GM19043 (cell line): ENCODE measurements around the gene CPLANE1.
A peak's percentile ranks its signal among the peaks of the same experiment; 100 is the strongest.
"Not testable (repeated sequence)": the region's sequence is repeated elsewhere in the genome, so short reads cannot be mapped to it uniquely, and the experiment has no call there.

Experiments used
- ATAC-seq: cut with Tn5 transposase; IDR thresholded peaks from one replicate; pipeline ENCODE4 v1.9.1; 2021; ENCODE audit warnings: low read depth; ENCODE audit not compliant: unreplicated experiment

CPLANE1 gene

GRCh38 chr5:37248970-37249814 lies at the start of gene CPLANE1:
CPLANE1 (minus strand) TSS chr5:37249376; CDS start chr5:37247698, 1,678 bp downstream.
- peak; percentile 73 for ATAC-seq

- ATAC-seq, result not testable (repeated sequence)
These were observed 47.1 kb upstream of the CPLANE1 start for GRCh38 chr5:37296313-37296712.

DNA sequence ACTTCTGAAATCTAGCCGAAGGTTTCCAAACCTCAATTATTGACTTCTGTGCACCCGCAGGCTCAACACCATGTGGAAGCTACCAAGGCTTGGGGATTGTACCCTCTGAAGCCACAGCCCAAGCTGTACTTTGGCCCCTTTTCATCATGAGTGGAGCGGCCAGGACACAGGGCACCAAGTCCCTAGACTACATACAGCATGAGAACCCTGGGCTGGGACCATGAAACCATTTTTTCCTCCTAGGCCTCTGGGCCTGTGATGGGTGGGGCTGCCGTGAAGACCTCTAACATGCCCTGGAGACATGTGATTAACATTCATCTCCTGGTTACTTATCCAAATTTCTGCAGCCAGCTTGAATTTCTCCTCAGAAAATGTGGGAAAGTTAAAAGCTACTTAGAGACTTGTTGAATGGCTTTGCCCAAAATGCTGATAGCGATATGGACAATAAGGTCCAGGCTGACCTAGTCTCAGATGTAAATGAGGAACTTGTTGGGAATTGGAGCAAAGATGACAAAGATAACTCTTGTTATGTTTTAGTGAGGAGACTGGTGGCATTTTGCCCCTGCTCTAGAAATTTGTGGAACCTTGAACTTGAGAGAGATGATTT lies 34.1 kb upstream of the CPLANE1 start:
- no peak for ATAC-seq

DNA sequence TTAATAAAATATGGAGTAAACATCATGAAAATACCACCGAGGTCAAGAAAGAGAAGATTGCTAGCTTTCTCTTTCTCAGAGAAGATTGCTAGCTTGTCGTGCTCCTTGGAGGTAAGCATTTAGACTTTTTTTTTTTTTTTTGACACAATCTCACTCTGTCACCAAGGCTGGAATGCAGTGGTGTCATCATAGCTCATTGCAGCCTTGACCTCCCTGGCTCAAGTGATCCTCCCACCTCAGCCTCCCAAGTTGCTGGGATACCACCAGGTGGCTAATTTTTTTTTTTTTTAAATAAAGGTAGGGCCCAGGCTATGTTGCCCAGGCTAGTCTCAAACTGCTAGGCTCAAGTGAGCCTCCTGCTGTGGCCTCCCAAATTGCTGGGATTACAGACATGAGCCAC lies 26.3 kb upstream of the CPLANE1 start:
- ATAC-seq, result no peak

GRCh38 chr5:37272511-37272910 lies 23.3 kb upstream of the CPLANE1 start:
- no peak for ATAC-seq

DNA sequence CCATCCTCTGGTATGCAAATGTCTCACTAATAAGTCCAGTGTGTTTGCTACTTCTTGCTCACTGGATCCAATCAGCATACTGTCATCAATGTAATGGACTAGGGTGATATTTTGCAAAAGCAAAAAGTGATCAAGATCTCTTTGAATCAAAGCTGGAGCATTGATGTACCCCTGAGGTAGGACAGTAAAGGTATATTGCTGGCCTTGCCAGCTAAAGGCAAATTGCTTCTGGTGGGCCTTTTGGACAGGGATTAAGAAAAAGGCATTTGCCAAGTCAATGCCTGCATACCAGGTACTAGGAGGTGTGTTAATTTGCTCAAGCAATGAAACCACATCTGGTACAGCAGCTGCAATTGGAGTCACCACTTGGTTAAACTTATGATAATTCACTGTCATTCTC lies 18.9 kb upstream of the CPLANE1 start:
- not testable (repeated sequence) for ATAC-seq

GRCh38 chr5:37255774-37256358 lies 6.7 kb upstream of the CPLANE1 start:
- no peak for ATAC-seq

DNA sequence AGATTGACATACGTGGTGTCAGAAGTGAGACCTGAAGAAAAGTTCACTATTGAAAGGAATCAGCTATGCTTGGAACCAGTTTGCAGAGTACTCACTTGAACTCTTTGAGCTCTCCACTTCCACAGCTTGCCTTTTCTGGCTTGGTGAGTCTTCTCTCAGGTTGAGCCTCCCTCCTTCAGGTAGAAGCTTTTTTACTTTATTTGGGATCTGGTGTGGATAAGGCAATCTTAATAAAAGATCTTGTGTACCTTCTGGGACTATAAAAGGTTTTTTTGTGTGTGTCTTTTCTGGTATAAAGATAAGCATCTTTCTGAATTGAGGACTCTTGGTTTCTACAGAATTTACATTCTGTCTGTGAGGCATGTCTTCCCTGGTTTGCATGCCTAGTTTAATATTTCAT lies 5.4 kb upstream of the CPLANE1 start:
- ATAC-seq, result no peak

GRCh38 chr5:37251665-37252064 lies 2.5 kb upstream of the CPLANE1 start:
- ATAC-seq, result no peak

DNA sequence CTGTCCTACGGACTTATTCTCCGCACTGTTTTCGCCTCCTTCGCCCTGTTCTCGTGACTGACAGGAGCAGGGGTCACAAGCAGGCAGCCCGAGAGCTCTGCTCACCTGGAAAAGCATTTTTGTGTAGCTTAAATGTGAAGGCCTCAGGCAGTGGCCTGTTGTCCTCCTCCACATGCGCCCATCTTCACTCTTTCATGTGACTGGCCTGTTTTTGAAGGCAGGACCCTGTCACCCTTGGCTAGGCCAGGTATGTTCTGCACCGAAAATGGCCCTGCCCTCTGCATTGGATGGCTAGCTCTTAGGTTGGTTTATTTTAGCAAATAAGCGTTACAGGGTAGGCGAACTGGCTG lies 614 bp upstream of the CPLANE1 start:
- no peak for ATAC-seq

GRCh38 chr5:37248421-37248969 lies 681 bp downstream of the CPLANE1 start:
- ATAC-seq, result no peak

DNA sequence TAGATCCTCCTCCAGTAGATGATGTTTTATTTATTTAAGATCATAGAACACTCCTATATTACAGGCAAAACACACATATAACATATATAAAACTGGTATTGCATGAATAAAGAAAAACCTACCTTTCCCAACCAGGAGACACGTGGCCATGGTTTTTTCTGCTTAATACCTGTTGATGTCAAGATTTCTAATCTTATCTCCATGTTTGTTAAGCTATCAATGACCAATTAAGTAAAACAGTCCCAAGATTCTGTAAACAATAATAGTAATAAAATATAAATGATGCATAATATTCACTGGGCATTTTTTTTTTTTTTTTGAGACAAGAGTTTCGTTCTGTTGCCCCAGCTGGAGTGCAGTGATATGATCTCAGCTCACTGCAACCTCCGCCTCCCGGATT lies 1.7 kb downstream of the CPLANE1 start:
- no peak for ATAC-seq

DNA sequence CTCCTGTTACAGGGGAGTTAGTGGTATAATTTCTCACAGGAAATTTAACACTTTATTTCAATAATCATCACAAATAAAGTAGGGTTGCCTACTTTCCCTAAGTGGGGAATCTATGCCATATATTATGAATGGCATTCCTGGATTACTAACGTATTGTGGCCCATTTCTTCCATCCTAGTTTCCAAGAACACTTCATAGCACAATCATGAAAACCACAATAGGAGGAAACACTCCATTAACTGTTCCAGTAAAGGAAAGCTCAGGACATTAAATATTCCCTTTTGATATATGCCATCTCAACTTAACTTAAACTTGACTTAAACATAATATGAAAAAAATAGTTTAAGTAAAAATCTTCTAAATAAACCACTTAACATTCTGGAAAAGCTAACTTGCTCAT lies 2.1 kb downstream of the CPLANE1 start:
- ATAC-seq, result no peak

- no peak for ATAC-seq
These were observed 14.9 kb downstream of the CPLANE1 start for GRCh38 chr5:37234288-37234687.

DNA sequence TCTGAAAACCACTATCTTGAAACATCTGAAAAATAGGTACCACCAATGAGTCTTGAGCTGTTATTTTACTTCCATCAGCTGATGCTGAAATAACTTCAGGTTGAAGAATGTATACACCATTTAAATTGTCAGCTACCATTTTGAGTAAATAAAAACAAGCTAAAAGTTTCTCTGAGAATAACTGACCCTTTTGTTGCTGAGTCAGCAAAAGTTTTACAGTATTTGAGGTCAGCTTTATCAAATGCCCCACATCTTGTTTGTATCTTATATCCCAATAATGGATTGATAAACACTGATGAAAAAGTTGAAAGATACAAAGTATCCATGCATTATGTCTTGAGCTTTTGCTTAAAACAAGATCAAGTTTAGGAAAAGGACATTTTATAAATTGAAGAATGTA lies 22.8 kb downstream of the CPLANE1 start:
- ATAC-seq, result no peak

- no peak for ATAC-seq
These were observed 27.0 kb downstream of the CPLANE1 start for GRCh38 chr5:37222181-37222580.

DNA sequence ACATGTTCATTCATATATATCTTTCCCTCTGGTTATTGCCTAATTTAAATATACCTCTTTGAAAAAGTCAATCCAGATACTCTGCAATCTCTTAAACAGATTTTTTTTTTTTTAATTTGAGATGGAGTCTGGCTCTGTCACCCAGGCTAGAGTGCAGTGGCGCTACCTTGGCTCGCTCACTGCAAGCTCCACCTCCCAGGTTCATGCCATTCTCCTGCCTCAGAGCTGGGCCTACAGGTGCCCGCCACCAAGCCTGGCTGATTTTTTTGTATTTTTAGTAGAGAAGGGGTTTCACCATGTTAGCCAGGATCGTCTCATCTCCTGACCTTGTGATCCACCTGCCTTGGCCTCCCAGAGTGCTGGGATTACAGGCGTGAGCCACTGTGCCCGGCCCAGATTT lies 28.8 kb downstream of the CPLANE1 start:
- ATAC-seq, result not testable (repeated sequence)

DNA sequence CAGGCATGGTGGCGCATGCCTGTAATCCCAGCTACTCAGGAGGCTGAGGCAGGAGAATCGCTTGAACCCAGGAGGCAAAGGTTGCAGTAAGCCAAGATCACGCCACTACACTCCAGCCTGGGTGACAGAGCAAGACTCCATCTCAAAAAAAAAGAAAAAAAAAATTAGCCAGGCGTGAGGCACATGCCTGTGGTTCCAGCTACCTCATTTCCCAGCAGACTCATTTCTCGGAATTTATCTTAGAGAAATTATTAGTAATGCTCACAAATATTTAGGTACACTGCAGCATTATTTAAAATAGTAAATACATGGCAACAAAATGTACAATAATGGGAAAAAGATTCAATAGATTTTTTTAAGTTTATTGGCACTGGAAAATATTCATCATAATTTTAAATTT lies 29.8 kb downstream of the CPLANE1 start:
- ATAC-seq, result not testable (repeated sequence)

GRCh38 chr5:37217976-37218375 lies 31.2 kb downstream of the CPLANE1 start:
- ATAC-seq, result no peak

DNA sequence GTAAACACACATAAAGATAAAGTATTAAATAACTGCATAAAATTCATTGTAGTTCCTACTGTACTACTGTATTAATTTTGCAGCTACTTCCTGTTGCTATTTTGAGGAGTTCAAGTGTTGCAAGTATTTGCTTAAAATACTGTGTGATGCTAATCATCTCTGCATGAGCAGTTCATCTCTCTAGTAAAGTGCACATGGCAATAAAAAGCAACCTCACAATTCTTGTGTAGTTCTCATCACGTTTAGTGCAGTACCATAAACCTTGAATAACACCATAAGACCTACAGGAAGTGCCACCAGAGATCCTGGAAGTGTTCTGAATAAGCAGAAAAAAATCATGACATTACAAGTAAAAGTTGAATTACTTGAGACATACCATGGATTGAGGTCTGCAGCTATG lies 34.6 kb downstream of the CPLANE1 start:
- ATAC-seq, result no peak

DNA sequence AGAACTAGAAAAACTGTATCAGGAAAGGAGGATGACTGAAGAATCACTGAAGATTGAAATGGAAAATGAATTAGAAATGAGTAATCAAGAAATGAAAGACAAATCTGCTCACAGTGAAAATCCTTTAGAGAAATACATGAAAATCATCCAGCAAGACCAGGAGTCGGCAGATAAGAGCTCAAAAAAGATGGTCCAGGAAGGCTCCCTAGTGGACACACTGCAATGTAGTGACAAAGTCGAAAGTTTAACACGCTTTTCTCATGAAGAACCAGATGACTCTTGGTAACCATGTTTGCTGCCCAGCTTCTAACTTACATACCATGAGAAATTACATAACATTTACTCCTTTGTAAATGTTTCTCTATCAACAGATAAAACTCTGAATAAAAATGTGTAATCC lies 37.1 kb downstream of the CPLANE1 start:
- no peak for ATAC-seq

DNA sequence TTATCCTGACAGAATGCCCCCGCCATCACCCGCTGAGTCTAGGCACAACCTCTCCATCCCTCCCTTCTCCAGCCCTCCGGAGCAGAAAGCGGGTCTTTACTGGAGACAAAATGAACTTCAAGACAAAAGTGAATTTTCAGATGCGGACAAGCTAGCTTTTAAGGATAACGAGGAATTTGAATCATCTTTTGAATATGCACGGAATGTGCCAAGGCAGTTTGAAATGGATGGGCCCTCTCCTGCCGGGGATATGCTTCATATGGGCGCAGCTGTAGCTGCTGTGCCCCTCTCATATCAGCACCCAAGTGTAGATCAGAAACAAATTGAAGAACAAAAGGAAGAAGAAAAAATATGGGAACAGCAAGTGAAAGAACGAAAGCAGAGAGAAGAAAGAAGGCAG lies 37.5 kb downstream of the CPLANE1 start:
- no peak for ATAC-seq
